Stomach (tissue), 9 donors: ENCODE results near the gene ARPIN. TPM values are rescaled to one million over a fixed set of nuclear protein-coding genes. Genes with fewer than 3 reads are reported as not detected.

Experiments used
- DNase-seq, 2 donors: peaks; one replicate each; pipeline versions ENCODE4 v3.0.0 to v3.0.0-alpha.2; 2013 to 2019
- H3K27ac ChIP-seq, 5 donors: fragments of 200-600 bp in 4 of 5; sonication (generic) in 4 of 5; one replicate each; pipeline ENCODE4 v1.5.1; 2013 to 2019; ENCODE audit warnings: mild to moderate bottlenecking in 1 of 5, moderate library complexity in 1 of 5
- H3K27me3 ChIP-seq, 3 donors: fragments of 200-600 bp; sonication (generic); one replicate each; pipeline ENCODE4 v1.5.1; 2017 to 2019; ENCODE audit warnings: mixed run types in 1 of 3
- H3K36me3 ChIP-seq, 4 donors: fragments of 200-600 bp; sonication (generic); 1 replicate in 3 of 4; 2 replicates in 1 of 4; pipeline ENCODE4 v1.5.1; 2016 to 2019
- H3K4me1 ChIP-seq, 4 donors: fragments of 200-600 bp; sonication (generic); one replicate each; pipeline ENCODE4 v1.5.1; 2016 to 2019
- H3K4me3 ChIP-seq, 4 donors: fragments of 200-600 bp; sonication (generic) in 3 of 4; one replicate each; pipeline ENCODE4 v1.5.1; 2016 to 2019; ENCODE audit warnings: mild to moderate bottlenecking in 1 of 4
- H3K9me3 ChIP-seq, 4 donors: fragments of 200-600 bp; sonication (generic); one replicate each; pipeline ENCODE4 v1.5.1; 2016 to 2019
- CTCF ChIP-seq, 7 experiments: fragments of 450-650 bp in 4 of 7; fragments of 200-600 bp in 3 of 7; sonication (generic) in 3 of 7; IDR thresholded peaks; one replicate each; pipeline ENCODE4 v1.5.1; 2016 to 2019; ENCODE audit warnings: antibody characterized with exemption in 7 of 7, control low read depth in 2 of 7, mild to moderate bottlenecking in 1 of 7
- EP300 ChIP-seq: sonication (generic); formaldehyde crosslinking; IDR thresholded peaks from one replicate; pipeline ENCODE4 v1.6.1; 2017; ENCODE audit warnings: antibody characterized with exemption
- POLR2A ChIP-seq, 4 donors: fragments of 450-650 bp; IDR thresholded peaks; one replicate each; pipeline ENCODE4 v1.6.1; 2016; ENCODE audit warnings: antibody characterized with exemption in 4 of 4, control low read depth in 2 of 4, mild to moderate bottlenecking in 1 of 4, moderate library complexity in 1 of 4
- POLR2AphosphoS5 ChIP-seq, 3 donors: sonication (generic); formaldehyde crosslinking; IDR thresholded peaks; one replicate each; pipeline ENCODE4 v1.6.1; 2016; ENCODE audit warnings: antibody characterized with exemption in 3 of 3
- WGBS, 5 donors: extraction: QIAGEN DNeasy Blood & Tissue Kit in 3 of 5; methylation state at CpG; one replicate each; pipeline versions ENCODE4 v1.1.5 to v1.1.7; 2013 to 2018; 5-methylcytosine and 5-hydroxymethylcytosine counted together
- intact Hi-C: fragments of 100-400 bp; cut with DNase I; formaldehyde crosslinking; loops from one replicate; pipeline ENCODE4 v1.15.1; 2023; ENCODE audit warnings: low total_unique reads
- polyA plus RNA-seq, 3 donors: library from polyadenylated mRNA; stranded (reverse); fragments of 200-250 nt; gene quantifications; one replicate each; pipeline ENCODE4 v1.2.3, GENCODE V29; 2013
- total RNA-seq, 5 donors: library from RNA; depleted of rRNA; stranded (reverse); fragments of >200 nt; gene quantifications; one replicate each; pipeline versions ENCODE4 v1.1.0 to v1.2.3, GENCODE V29; 2014 to 2016
- donor health status: healthy with polysubstance abuse.
- donor health status: Bipolar disorder and iron deficiency.
- donor health status: healthy.

ARPIN gene
- total and polyA plus RNA-seq, 8 donors: 1.2 to 24.8 (median 12.7) TPM

- Histone ChIP-seq H3K36me3 (peaks cover 0 to 33% (median 22%) of the 10 kb centered on the region in 4 donors), H3K27me3 (peaks cover 0 to 4% (median 0%) of the 10 kb centered on the region in 3 donors), H3K9me3 (no peaks in the 10 kb centered on the region), H3K4me1 (peaks cover 15 to 33% (median 23%) of the 10 kb centered on the region in 4 donors), H3K27ac (peak overlapping the region; percentile 76 to 91 (median 85)), H3K4me3 (peak overlapping the region; percentile 78 to 92 (median 83))
- TF ChIP-seq EP300 (no peak), CTCF (IDR thresholded peaks at IDR 0.05) (no peak), POLR2AphosphoS5 (IDR thresholded peaks at IDR 0.05) (peak in 2 of 3 donors; percentile 20 to 62), POLR2A (IDR thresholded peaks at IDR 0.05) (no peak)
- DNase-seq: peak; percentile 49 to 70
- 1 to 7% (median 5%) methylated on average over 15 to 36 of the region's 36 CpGs for WGBS, 5 donors
- intact Hi-C loops: no loop called here
Observed at GRCh38 chr15:89912145-89912673, 543 bp downstream of the ARPIN start.

DNA sequence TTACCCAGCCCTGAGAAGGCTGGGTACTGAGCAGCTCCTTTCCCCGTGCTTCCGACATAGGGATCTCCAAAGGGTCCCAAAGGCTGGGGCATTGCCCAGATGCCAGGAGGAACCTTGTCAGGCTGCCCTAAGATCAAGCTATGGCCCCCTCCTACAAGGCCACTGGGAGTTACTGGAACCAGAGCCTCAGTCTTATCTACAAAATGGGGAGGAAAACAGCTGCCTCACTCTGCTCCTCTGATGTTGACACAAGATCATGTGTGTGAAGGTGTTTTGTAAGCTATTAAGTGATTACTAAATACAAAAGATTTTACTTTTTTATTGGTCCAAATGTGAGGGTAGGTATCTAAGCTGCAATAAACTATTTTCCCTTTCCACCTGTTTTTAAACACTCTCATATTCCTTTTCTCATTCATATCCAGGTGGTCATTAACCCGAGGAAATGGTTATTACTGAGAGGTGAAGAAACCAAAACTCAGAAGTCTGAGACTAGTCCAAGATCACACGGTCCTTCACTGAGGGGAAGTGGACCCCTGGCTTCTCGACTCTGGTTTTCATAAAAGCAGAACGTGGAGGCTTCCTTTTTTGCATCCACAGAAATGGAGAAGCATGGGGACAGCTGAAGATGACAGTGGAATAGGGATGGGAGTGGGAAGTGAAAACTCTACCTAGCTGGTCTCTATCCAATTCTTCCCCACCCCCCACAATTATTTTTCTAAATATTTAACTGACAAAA lies 1.7 kb downstream of the ARPIN start:
- Histone ChIP-seq H3K36me3 (peaks cover 0 to 43% (median 33%) of the 10 kb centered on the region in 4 donors), H3K27ac (no peak overlapping the region), H3K9me3 (no peaks in the 10 kb centered on the region), H3K27me3 (peaks cover 0 to 4% (median 0%) of the 10 kb centered on the region in 3 donors), H3K4me3 (peak overlapping the region in 1 of 4 donors; percentile 78), H3K4me1 (peaks cover 15 to 33% (median 23%) of the 10 kb centered on the region in 4 donors)
- DNase-seq: peak in 1 of 2 donors; percentile 23
- 56 to 75% (median 69%) methylated on average over 6 of the region's 6 CpGs for WGBS, 5 donors
- intact Hi-C loops: no loop called here
- TF ChIP-seq EP300 (no peak), CTCF (IDR thresholded peaks at IDR 0.05) (no peak), POLR2A (IDR thresholded peaks at IDR 0.05) (no peak), POLR2AphosphoS5 (IDR thresholded peaks at IDR 0.05) (no peak)

GRCh38 chr15:89909611-89910010 lies 3.1 kb downstream of the ARPIN start:
- Histone ChIP-seq H3K27me3 (peaks cover 0 to 4% (median 0%) of the 10 kb centered on the region in 3 donors), H3K4me3 (no peak overlapping the region), H3K4me1 (peaks cover 15 to 33% (median 23%) of the 10 kb centered on the region in 4 donors), H3K27ac (no peak overlapping the region), H3K9me3 (no peaks in the 10 kb centered on the region), H3K36me3 (peaks cover 1 to 58% (median 44%) of the 10 kb centered on the region in 4 donors)
- DNase-seq: no peak
- intact Hi-C loops: loop anchor here (10.0 kb wide), 1 partner anchor 165 kb away; no protein-coding TSS in a partner anchor
- TF ChIP-seq CTCF (IDR thresholded peaks at IDR 0.05) (no peak), EP300 (no peak), POLR2A (IDR thresholded peaks at IDR 0.05) (no peak), POLR2AphosphoS5 (IDR thresholded peaks at IDR 0.05) (no peak)
- WGBS, 5 donors: 18 to 43% (median 31%) methylated on average over 1 to 2 of the region's 2 CpGs

DNA sequence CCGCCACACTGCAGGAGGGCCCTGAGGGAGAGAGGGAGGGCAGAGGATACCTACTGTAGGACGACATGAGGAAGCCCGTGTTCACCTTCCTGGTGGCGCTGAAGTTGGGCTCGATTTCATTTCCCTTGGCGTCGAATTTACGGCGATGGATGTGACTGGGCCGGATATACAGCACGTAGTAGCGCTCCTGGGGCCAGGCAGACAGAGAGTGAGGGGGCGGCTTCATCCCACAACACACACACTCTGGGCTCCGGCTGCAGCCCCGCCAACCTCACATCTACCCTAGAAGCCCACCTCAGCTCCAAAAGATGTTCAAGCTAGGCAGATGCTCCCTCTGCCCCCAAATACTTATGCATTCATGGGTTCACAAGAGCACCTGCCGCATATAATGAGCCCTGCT lies 4.5 kb downstream of the ARPIN start:
- intact Hi-C loops: loop anchor here (10.0 kb wide), 1 partner anchor 167 kb away; no protein-coding TSS in a partner anchor
- DNase-seq: no peak
- Histone ChIP-seq H3K4me3 (no peak overlapping the region), H3K27ac (no peak overlapping the region), H3K4me1 (peaks cover 13 to 28% (median 20%) of the 10 kb centered on the region in 4 donors), H3K9me3 (no peaks in the 10 kb centered on the region), H3K27me3 (peaks cover 0 to 4% (median 0%) of the 10 kb centered on the region in 3 donors), H3K36me3 (peaks cover 14 to 72% (median 58%) of the 10 kb centered on the region in 4 donors)
- 92 to 95% (median 93%) methylated on average over 13 to 16 of the region's 16 CpGs for WGBS, 5 donors
- no peak for TF ChIP-seq CTCF (IDR thresholded peaks at IDR 0.05)
- no peak for TF ChIP-seq EP300
- no peak for TF ChIP-seq POLR2AphosphoS5 (IDR thresholded peaks at IDR 0.05)
- no peak for TF ChIP-seq POLR2A (IDR thresholded peaks at IDR 0.05)
